Cerebellar nuclear complex (tissue), 1 donor: ENCODE data around the gene MFNG.
"Not testable (repeated sequence)": the region's sequence is repeated elsewhere in the genome, so short reads cannot be mapped to it uniquely, and the experiment has no call there.

Experiments used
- DNase-seq, 2 experiments: peaks; one replicate each; lab custom pipeline; 2025; lab: John Stamatoyannopoulos, UW

MFNG gene

GRCh38 chr22:37486224-37486845 lies at the start of gene MFNG:
Gene MFNG, minus strand, starts transcription at chr22:37486384. Its CDS starts 207 bp downstream, at chr22:37486177.
- no peak for DNase-seq

- no peak for DNase-seq
Measured at GRCh38 chr22:37535159-37535558, 49.0 kb upstream of the MFNG start.

GRCh38 chr22:37534445-37534844 lies 48.3 kb upstream of the MFNG start:
- DNase-seq, result no peak

GRCh38 chr22:37533995-37534394 lies 47.8 kb upstream of the MFNG start:
- no peak for DNase-seq

GRCh38 chr22:37529652-37530345 lies 43.6 kb upstream of the MFNG start:
- DNase-seq, result no peak

- DNase-seq, result not testable (repeated sequence)
Measured at GRCh38 chr22:37527952-37528351, 41.8 kb upstream of the MFNG start.

GRCh38 chr22:37527081-37527752 lies 41.0 kb upstream of the MFNG start:
- not testable (repeated sequence) for DNase-seq

- no peak for DNase-seq
Measured at GRCh38 chr22:37526376-37526775, 40.2 kb upstream of the MFNG start.

- no peak for DNase-seq
Measured at GRCh38 chr22:37525746-37526350, 39.7 kb upstream of the MFNG start.

- DNase-seq, result no peak
Measured at GRCh38 chr22:37525073-37525745, 39.0 kb upstream of the MFNG start.

GRCh38 chr22:37522482-37522881 lies 36.3 kb upstream of the MFNG start:
- no peak for DNase-seq

- DNase-seq, result no peak
Measured at GRCh38 chr22:37521236-37521739, 35.1 kb upstream of the MFNG start.

GRCh38 chr22:37520776-37521191 lies 34.6 kb upstream of the MFNG start:
- no peak for DNase-seq

GRCh38 chr22:37519268-37520195 lies 33.3 kb upstream of the MFNG start, which contains the start of gene CARD10:
Gene CARD10, minus strand, starts transcription at chr22:37519415. Its CDS starts 215 bp downstream, at chr22:37519200.
- DNase-seq, result no peak

GRCh38 chr22:37518509-37519267 lies 32.5 kb upstream of the MFNG start:
- DNase-seq, result no peak

- no peak for DNase-seq
Measured at GRCh38 chr22:37517826-37518450, 31.8 kb upstream of the MFNG start.

GRCh38 chr22:37516456-37516855 lies 30.3 kb upstream of the MFNG start:
- no peak for DNase-seq

GRCh38 chr22:37515901-37516300 lies 29.7 kb upstream of the MFNG start:
- no peak for DNase-seq

GRCh38 chr22:37514526-37515051 lies 28.4 kb upstream of the MFNG start:
- no peak for DNase-seq
